Medulla oblongata (tissue), 1 donor: ENCODE data around the gene CNTNAP5.

Experiments used
- DNase-seq: peaks from one replicate; pipeline ENCODE4 v3.0.0-alpha.2; 2015; ENCODE audit errors: extremely low spot score

The CNTNAP5 gene

GRCh38 chr2:124610141-124610540 lies 585.1 kb downstream of the CNTNAP5 start:
- no peak for DNase-seq

GRCh38 chr2:124610866-124611265 lies 585.8 kb downstream of the CNTNAP5 start:
- DNase-seq, result no peak

GRCh38 chr2:124623560-124623959 lies 598.5 kb downstream of the CNTNAP5 start:
- no peak for DNase-seq

- no peak for DNase-seq
Measured at GRCh38 chr2:124625561-124625960, 600.5 kb downstream of the CNTNAP5 start.

- no peak for DNase-seq
Measured at GRCh38 chr2:124626993-124627392, 601.9 kb downstream of the CNTNAP5 start.

- DNase-seq, result no peak
Measured at GRCh38 chr2:124633812-124634211, 608.7 kb downstream of the CNTNAP5 start.

- no peak for DNase-seq
Measured at GRCh38 chr2:124639524-124639923, 614.4 kb downstream of the CNTNAP5 start.

- no peak for DNase-seq
Measured at GRCh38 chr2:124640221-124640750, 615.2 kb downstream of the CNTNAP5 start.

GRCh38 chr2:124646166-124646815 lies 621.2 kb downstream of the CNTNAP5 start:
- DNase-seq, result no peak

- DNase-seq, result no peak
Measured at GRCh38 chr2:124647245-124647644, 622.2 kb downstream of the CNTNAP5 start.

- no peak for DNase-seq
Measured at GRCh38 chr2:124647663-124648062, 622.6 kb downstream of the CNTNAP5 start.

- DNase-seq, result no peak
Measured at GRCh38 chr2:124649001-124649400, 623.9 kb downstream of the CNTNAP5 start.

- DNase-seq, result no peak
Measured at GRCh38 chr2:124652099-124652498, 627.0 kb downstream of the CNTNAP5 start.

- DNase-seq, result no peak
Measured at GRCh38 chr2:124658373-124658772, 633.3 kb downstream of the CNTNAP5 start.

- DNase-seq, result no peak
Measured at GRCh38 chr2:124661558-124661957, 636.5 kb downstream of the CNTNAP5 start.

- no peak for DNase-seq
Measured at GRCh38 chr2:124662946-124663644, 638.0 kb downstream of the CNTNAP5 start.

- no peak for DNase-seq
Measured at GRCh38 chr2:124663645-124663997, 638.5 kb downstream of the CNTNAP5 start.

- no peak for DNase-seq
Measured at GRCh38 chr2:124664363-124664762, 639.3 kb downstream of the CNTNAP5 start.

- DNase-seq, result no peak
Measured at GRCh38 chr2:124666976-124667375, 641.9 kb downstream of the CNTNAP5 start.

- no peak for DNase-seq
Measured at GRCh38 chr2:124668161-124668560, 643.1 kb downstream of the CNTNAP5 start.

- DNase-seq, result no peak
Measured at GRCh38 chr2:124670187-124670586, 645.1 kb downstream of the CNTNAP5 start.

GRCh38 chr2:124678043-124678442 lies 653.0 kb downstream of the CNTNAP5 start:
- DNase-seq, result no peak
